Coronary artery (tissue), 2 donors: ENCODE data around the gene CCDC192.
"Not testable (repeated sequence)": the region's sequence is repeated elsewhere in the genome, so short reads cannot be mapped to it uniquely, and the experiment has no call there.

ENCODE experiments used
- DNase-seq: peaks from one replicate; pipeline ENCODE4 v3.0.0-alpha.2; 2017; ENCODE audit warnings: low spot score
- H3K27ac ChIP-seq, 2 donors: fragments of 200-600 bp; sonication (generic); one replicate each; pipeline ENCODE4 v1.5.1; 2016 to 2019
- H3K4me3 ChIP-seq: fragments of 200-600 bp; sonication (generic); 2 replicates; pipeline ENCODE4 v1.5.1; 2016; ENCODE audit warnings: mild to moderate bottlenecking, moderate library complexity
- CTCF ChIP-seq: fragments of 200-600 bp; sonication (generic); IDR thresholded peaks from one replicate; pipeline ENCODE4 v1.5.1; 2019; ENCODE audit warnings: antibody characterized with exemption

Gene CCDC192

GRCh38 chr5:127769386-127769785 is 66.2 kb downstream of the CCDC192 start:
- H3K4me3 ChIP-seq = no peak overlapping the region
- DNase-seq = no peak
- H3K27ac ChIP-seq = no peak overlapping the region
- no peak for TF ChIP-seq CTCF

- TF ChIP-seq CTCF = no peak
- no peak for DNase-seq
- Histone ChIP-seq H3K27ac (no peak overlapping the region), H3K4me3 (no peak overlapping the region)
Measured at GRCh38 chr5:127770272-127770671, 67.1 kb downstream of the CCDC192 start.

- H3K4me3 ChIP-seq = no peak overlapping the region
- DNase-seq = no peak
- TF ChIP-seq CTCF = no peak
- H3K27ac ChIP-seq = no peak overlapping the region
Measured at GRCh38 chr5:127772531-127772930, 69.3 kb downstream of the CCDC192 start.

GRCh38 chr5:127774221-127774620 is 71.0 kb downstream of the CCDC192 start:
- no peak overlapping the region for H3K27ac ChIP-seq
- TF ChIP-seq CTCF = no peak
- no peak for DNase-seq
- H3K4me3 ChIP-seq = no peak overlapping the region

- no peak for TF ChIP-seq CTCF
- DNase-seq = no peak
Measured at GRCh38 chr5:127776477-127776876, 73.3 kb downstream of the CCDC192 start.

GRCh38 chr5:127777957-127778356 is 74.8 kb downstream of the CCDC192 start:
- no peak for DNase-seq
- TF ChIP-seq CTCF = no peak
- H3K4me3 ChIP-seq = no peak overlapping the region
- H3K27ac ChIP-seq = no peak overlapping the region

More at GRCh38 chr5:127776477-127776876, 73.3 kb downstream of the CCDC192 start:
- Histone ChIP-seq H3K4me3 (no peak overlapping the region), H3K27ac (no peak overlapping the region)

- H3K4me3 ChIP-seq, DNase-seq, H3K27ac ChIP-seq: not testable (repeated sequence)
Measured at GRCh38 chr5:127782450-127782849, 79.3 kb downstream of the CCDC192 start.
